ENCODE measurements around the gene MRPL1.

GRCh38 chr4:77903186-77903585 lies 40.6 kb downstream of the MRPL1 start:
- TF ChIP-seq PATZ1 (CRISPR knock-in tag; IDR thresholded peaks at IDR 0.05) (no peak), HNRNPLL (IDR thresholded peaks at IDR 0.05; ENCODE audit: low read depth, low read length, poor library complexity, severe bottlenecking) (no peak), HOXA9 (CRISPR knock-in tag; IDR thresholded peaks at IDR 0.05; ENCODE audit: borderline replicate concordance) (no peak), CEBPB (IDR thresholded peaks at IDR 0.05; ENCODE audit: borderline replicate concordance, low read depth, low read length) (no peak), ZNF446 (CRISPR knock-in tag; IDR thresholded peaks at IDR 0.05) (no peak), HES4 (CRISPR knock-in tag; IDR thresholded peaks at IDR 0.05; ENCODE audit: borderline replicate concordance) (no peak), RBFOX2 (IDR thresholded peaks at IDR 0.05; ENCODE audit: low read depth, low read length) (no peak), IRF1 (CRISPR knock-in tag; IDR thresholded peaks at IDR 0.05; ENCODE audit: low read depth) (no peak), SMARCC2 (IDR thresholded peaks at IDR 0.05) (no peak), ZNF224 (CRISPR knock-in tag; IDR thresholded peaks at IDR 0.05) (no peak), JUND (CRISPR knock-in tag; IDR thresholded peaks at IDR 0.05) (no peak), ATF7 (IDR thresholded peaks at IDR 0.05) (no peak), ATF7 (CRISPR knock-in tag; IDR thresholded peaks at IDR 0.05) (no peak), SUZ12 (IDR thresholded peaks at IDR 0.05; ENCODE audit: low read depth, low read length) (no peak)
